ENCODE data around the gene RUNDC3A. TPM values are rescaled to one million over a fixed set of nuclear protein-coding genes. Genes with fewer than 3 reads are reported as not detected.

Gene RUNDC3A
- total RNA-seq, 2 experiments from 2014 or later: 0.22 TPM; not detected in 1

- Mint-ChIP-seq H3K36me3 (ENCODE audit: low read depth) (peaks cover 2% of the 10 kb centered on the region), H3K9me3 (no peaks in the 10 kb centered on the region), H3K27ac (no peak overlapping the region), H3K4me1 (ENCODE audit: low read depth) (no peaks in the 10 kb centered on the region), H3K27me3 (no peaks in the 10 kb centered on the region), H3K4me3 (no peak overlapping the region)
- DNase-seq: no peak
- no peak for ATAC-seq
- no peak for TF ChIP-seq CTCF (IDR thresholded peaks at IDR 0.05)
- CTCF ChIA-PET: interaction anchor here (0.5 to 4.6 kb wide), 5 partner anchors 10 to 146 kb away, joined by 3 to 35 read pairs (median 5); partner anchors contain the start of gene GRN
- POLR2A ChIA-PET: interaction anchor here (1.3 to 1.5 kb wide), 2 partner anchors 21 to 156 kb away, joined by 3 to 4 read pairs; partner anchors contain the start of gene ATXN7L3
- intact Hi-C loops (cut with micrococcal nuclease): no loop called here
These were observed 47.3 kb downstream of the RUNDC3A start for GRCh38 chr17:44355642-44356099.

GRCh38 chr17:44356241-44356640 lies 47.8 kb downstream of the RUNDC3A start:
- DNase-seq (no peak), ATAC-seq (no peak)
- ChIA-PET CTCF (interaction anchor here (1.2 to 3.5 kb wide), 4 partner anchors 11 to 19 kb away, joined by 4 to 14 read pairs (median 9); partner anchors contain the start of gene GRN), POLR2A (interaction anchor here (1.5 kb wide), 1 partner anchor 21 kb away, joined by 3 read pairs; no protein-coding TSS in a partner anchor)
- no peak overlapping the region for H3K4me3 Mint-ChIP-seq
- no peaks in the 10 kb centered on the region for H3K4me1 Mint-ChIP-seq (ENCODE audit: low read depth)
- intact Hi-C loops (cut with micrococcal nuclease): no loop called here
- H3K36me3 Mint-ChIP-seq (ENCODE audit: low read depth): peaks cover 2% of the 10 kb centered on the region
- no peaks in the 10 kb centered on the region for H3K9me3 Mint-ChIP-seq
- TF ChIP-seq CTCF (IDR thresholded peaks at IDR 0.05): no peak
- H3K27me3 Mint-ChIP-seq: no peaks in the 10 kb centered on the region
- H3K27ac Mint-ChIP-seq: no peak overlapping the region

GRCh38 chr17:44358066-44358465 lies 49.7 kb downstream of the RUNDC3A start:
- intact Hi-C loops (cut with micrococcal nuclease): no loop called here
- ChIA-PET POLR2A (interaction anchor here (1.0 to 1.6 kb wide), 2 partner anchors 137 to 148 kb away, joined by 3 to 4 read pairs; no protein-coding TSS in a partner anchor), CTCF (interaction anchor here (0.8 to 3.5 kb wide), 10 partner anchors 9 to 165 kb away, joined by 3 to 14 read pairs (median 4); partner anchors contain the start of gene GRN)
- Mint-ChIP-seq H3K4me3 (no peak overlapping the region), H3K36me3 (ENCODE audit: low read depth) (no peaks in the 10 kb centered on the region), H3K9me3 (no peaks in the 10 kb centered on the region), H3K27ac (no peak overlapping the region), H3K4me1 (ENCODE audit: low read depth) (no peaks in the 10 kb centered on the region), H3K27me3 (peaks cover 2% of the 10 kb centered on the region)
- ATAC-seq (no peak), DNase-seq (no peak)
- TF ChIP-seq CTCF (IDR thresholded peaks at IDR 0.05): no peak

GRCh38 chr17:44359006-44359405 lies 50.6 kb downstream of the RUNDC3A start:
- Mint-ChIP-seq H3K27ac (no peak overlapping the region), H3K4me1 (ENCODE audit: low read depth) (peaks cover 2% of the 10 kb centered on the region), H3K36me3 (ENCODE audit: low read depth) (no peaks in the 10 kb centered on the region), H3K4me3 (no peak overlapping the region), H3K9me3 (no peaks in the 10 kb centered on the region), H3K27me3 (peaks cover 2% of the 10 kb centered on the region)
- intact Hi-C loops (cut with micrococcal nuclease): no loop called here
- ATAC-seq (no peak), DNase-seq (no peak)
- ChIA-PET POLR2A (no interaction called here), CTCF (interaction anchor here (1.2 to 5.2 kb wide), 9 partner anchors 7 to 164 kb away, joined by 3 to 51 read pairs (median 5); partner anchors contain the start of gene GRN)
- no peak for TF ChIP-seq CTCF (IDR thresholded peaks at IDR 0.05)

- CTCF ChIA-PET: interaction anchor here (1.2 to 5.2 kb wide), 6 partner anchors 7 to 156 kb away, joined by 3 to 51 read pairs (median 10); partner anchors contain the start of gene GRN
- Mint-ChIP-seq H3K27ac (no peak overlapping the region), H3K36me3 (ENCODE audit: low read depth) (no peaks in the 10 kb centered on the region), H3K27me3 (peaks cover 2% of the 10 kb centered on the region), H3K9me3 (no peaks in the 10 kb centered on the region), H3K4me1 (ENCODE audit: low read depth) (peaks cover 2% of the 10 kb centered on the region), H3K4me3 (no peak overlapping the region)
- DNase-seq (no peak), ATAC-seq (no peak)
- POLR2A ChIA-PET: interaction anchor here (0.7 kb wide), 1 partner anchor 167 kb away, joined by 3 read pairs; no protein-coding TSS in a partner anchor
- intact Hi-C loops (cut with micrococcal nuclease): no loop called here
- TF ChIP-seq CTCF (IDR thresholded peaks at IDR 0.05): no peak
These were observed 51.2 kb downstream of the RUNDC3A start for GRCh38 chr17:44359458-44360143.
